ENCODE measurements around the gene NTRK3.

NTRK3 gene

DNA sequence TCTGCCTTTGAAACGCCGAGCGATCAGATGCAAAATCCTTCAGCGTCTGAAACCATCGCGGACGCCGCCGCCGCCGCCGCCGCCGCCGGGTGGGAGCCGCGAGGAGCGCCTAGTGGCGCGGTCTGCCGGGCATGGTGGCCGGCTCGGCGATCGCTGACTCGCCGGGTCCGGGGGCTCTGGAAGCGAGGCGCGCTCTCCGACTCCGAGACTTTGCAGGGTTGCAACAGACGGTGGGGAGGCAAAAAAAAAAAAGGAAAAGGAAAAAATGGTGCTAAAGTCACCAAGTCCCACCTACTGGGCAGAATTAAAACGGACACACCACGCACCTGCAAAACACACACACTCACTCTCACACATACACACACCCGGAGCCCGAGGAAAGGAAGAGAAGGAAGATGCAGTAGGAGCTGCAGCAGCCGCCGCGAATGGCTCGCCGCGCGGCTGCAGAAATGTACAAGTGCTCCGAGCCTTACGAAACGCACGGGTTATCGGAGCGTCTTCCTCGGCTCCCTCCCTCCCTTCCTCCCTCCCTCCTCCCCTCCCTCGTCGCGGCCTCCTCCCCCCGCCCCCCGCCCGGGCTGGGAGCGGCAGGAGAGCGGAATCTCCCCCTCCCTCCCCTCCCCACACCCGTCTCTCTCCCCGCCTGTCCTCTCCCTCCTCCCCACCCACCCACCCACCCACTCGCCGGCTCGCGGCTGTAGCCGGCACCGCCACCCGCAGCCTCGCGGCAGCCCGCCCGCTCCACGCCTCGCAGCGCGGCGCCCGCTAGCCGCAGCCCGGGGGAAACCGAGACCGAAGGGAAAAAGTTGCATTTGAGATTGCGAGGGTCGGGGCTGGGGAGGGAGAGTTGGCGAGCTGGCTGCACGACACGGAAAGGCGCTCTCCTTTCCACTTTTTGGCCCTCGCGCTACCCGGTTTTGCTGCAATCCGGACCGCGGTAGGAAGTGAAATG, at the start of gene NTRK3:
Gene NTRK3, minus strand, starts transcription at position 461 of the 952 bp plus-strand sequence. CDS start 586 bp downstream, outside the sequence.
- no peak for DNase-seq

DNA sequence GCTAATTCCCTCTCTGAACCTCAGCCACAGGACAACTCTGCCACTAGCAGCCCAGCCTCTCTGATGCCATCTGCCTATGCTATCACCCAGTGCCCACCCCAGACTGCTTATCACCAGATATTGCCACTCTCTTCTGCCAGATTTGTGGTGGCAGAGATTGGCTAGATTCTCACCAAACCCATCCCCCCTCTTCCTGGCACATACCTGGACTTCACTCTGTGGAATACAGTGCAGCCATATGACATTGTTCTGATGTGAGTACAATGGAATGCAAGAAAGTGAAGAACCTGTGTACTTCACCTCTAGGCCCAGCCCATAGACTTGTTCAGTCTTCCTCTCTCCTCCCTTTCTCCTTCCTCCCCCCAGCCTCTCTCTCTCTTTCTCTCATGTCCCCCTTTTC, 46.9 kb upstream of the NTRK3 start:
- no peak for DNase-seq

DNA sequence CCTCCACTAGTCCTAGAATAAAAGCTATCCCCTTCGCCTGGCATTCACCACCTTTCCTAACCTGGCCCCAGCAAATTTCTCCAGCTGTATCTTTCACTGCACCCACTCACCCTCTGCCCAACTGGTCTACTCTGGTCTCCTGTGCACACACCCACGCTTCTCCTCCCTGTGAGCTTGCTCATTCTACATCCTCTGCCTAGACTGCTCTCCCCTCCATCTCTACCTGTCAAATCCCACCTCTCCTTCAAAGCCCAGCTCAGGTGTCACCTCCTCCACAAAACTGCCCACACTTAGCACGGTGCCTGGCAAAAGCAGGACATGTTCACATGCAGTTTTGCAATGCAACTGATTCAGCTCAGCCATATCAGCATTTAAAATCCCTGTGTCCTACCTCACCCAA, 45.8 kb upstream of the NTRK3 start:
- no peak for DNase-seq

GRCh38 chr15:88301311-88301710, 44.8 kb upstream of the NTRK3 start:
- DNase-seq = no peak

DNA sequence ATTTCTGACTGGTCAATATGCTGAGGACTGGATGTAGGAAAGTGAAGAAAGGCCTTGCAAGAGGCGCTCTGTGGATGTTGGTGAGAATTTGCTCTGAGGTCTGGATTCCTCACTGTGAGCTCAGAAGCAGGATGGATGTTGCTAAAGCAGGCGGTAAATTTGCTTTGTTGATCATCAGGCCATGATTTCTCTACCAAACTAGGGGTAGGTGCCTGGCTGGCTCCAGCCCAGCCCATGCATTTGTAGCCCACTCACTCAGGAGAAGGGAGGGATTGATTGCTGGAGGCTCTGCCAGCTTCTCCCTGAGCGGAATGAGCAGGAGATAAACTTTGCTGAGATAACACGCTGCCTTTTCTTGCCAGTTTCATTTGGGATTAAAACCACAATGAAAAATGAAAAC, 44.3 kb upstream of the NTRK3 start:
- DNase-seq = no peak

- no peak for DNase-seq
Measured at GRCh38 chr15:88300089-88300488, 43.5 kb upstream of the NTRK3 start.

DNA sequence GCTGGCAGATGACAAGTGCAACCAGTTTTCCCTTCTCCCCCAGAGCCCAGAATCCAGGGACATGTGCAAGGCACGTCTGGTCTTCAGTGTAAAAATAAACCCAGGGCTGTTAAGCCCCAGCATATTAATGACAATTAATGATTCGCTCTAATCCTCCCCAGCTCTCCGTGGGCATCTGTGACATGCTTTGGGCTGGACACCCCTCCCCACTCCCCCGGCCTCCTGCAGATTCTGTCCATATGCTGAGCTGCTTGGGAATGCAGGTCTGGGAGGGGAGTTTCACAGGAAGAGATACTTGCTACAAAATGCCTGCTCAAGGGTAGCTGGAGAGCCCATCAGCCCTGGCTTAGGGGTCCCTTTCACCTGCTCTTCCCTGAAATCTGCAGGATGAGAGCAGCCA, 43.0 kb upstream of the NTRK3 start:
- no peak for DNase-seq

DNA sequence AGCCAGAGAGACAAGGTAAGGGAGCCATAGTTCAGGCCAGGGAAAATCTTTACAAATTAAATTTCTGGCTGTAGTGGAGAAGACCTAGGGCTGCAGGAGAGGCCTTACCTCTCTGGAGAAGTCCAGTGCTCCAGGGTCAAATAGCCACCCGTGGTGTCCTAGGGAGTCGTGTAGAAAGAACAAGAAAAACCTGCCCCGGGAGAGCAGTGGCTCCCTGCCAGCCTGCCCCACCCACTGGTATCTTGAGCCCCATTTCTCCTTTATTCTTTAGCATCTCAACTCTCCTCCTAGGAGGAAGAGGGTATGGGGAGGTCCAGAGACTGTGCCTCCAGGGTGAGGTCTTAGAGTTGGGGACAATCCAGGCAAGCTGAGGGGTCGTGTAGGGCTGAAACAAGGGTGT, 32.1 kb upstream of the NTRK3 start:
- DNase-seq = no peak

DNA sequence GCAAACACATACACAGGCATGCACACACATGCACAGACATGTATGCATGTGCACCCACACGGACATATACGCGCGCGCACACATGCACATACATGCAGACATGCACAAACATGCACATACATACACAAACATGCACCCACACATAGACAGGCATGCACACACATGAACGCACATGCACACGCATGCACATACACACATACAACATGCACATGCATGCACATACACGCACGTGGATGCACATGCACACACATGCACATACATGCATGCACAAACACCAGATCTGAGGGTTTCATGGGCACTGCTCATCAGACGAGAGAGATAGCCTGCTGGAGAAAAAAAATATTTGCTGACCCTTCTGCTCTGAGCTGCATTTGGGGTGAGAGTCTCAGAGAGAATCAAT, 31.7 kb upstream of the NTRK3 start:
- no peak for DNase-seq

GRCh38 chr15:88284318-88284998, 27.9 kb upstream of the NTRK3 start:
- DNase-seq = no peak

- no peak for DNase-seq
Measured at GRCh38 chr15:88282614-88283013, 26.1 kb upstream of the NTRK3 start.

DNA sequence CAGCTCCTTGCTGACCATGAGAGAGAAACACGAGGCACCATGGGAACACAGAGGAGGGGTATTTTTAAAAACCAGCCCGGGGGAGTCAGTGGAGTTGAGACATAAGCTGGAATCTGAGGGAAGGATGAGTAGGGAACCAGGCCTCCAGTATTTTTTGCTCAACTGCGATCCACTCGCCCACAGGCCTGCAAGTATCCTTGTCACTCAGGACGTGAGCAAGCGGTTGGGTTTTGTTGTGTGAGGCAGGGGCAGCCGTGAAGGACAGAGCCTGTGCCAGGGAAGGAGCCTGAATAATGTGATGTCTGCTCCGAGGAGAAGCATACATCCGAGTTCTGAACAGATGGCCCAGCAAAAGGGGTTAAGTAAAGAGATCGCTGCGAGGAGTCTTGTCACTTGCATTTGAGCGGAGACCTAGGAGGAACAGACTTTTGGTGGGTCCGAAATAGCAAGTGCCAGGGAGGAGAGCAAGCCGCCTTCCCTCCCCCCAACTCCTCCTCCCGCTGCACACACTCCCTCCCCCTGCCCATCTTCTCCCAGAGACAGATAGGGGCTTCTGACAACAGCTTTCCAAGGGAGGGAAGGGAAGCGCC, 20.4 kb upstream of the NTRK3 start:
- no peak for DNase-seq

DNA sequence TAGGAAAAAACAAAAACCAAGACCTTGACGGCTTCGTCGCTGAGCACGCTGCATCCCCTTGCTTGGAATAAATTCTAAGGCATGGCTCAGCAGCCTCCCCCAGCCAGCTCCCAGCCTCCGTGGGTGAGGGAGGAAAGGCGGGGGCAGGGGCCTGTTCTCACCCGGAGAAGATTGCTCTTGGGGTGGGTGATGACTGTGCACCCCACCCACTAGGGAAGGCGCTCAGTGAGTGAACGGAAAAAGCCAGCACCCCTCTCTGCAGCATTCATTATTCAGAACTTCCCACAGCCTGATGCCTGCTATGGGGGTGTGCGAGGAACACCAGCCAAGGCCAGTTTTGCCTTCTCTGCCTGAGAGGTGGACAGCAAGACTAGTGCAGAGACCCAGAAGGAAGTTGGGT, 19.3 kb upstream of the NTRK3 start:
- DNase-seq = no peak

DNA sequence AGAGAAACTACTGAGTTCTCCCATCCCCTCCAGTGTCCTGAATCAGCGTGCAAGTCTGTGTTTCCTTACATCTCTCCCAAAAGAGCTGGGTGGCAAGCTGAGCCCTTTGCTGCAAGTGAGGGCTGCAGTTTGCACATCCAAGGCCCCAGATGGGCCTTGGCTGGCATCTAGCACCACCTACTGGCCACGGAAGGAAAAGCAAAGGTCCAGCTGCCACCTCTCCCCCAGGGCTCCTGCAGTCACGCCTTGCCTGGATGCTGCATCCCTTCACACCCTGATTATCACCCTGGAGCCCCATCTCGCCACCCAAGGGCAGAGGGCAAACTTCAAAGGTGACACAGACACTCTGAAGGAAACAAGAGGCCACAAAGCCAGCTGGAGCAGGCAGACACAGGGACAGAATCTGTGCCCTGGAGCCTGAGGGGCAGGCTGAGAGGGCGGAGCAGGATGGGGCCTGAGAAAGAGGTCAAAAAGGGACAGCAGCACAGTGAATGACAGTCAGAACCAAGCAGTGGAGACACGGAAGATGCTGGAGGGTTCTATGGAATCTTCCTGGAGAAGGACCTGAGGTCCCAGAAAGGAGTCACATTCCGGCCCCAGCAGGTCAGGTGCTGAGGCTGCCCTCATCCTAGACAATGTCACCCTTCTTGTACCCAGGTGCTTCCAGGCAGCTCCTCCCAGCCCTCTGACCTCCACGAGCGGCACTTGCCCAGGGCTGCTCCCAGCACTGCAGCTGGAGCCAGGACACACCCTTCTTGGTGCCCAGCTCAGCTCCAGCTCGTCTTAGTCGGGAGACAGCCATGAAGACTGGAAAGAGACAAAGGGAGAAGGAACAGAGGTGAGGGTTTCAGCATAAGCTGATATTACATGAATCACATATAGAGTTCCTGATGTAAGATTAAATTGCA, 18.3 kb upstream of the NTRK3 start:
- DNase-seq = peak; percentile 67

- no peak for DNase-seq
Measured at GRCh38 chr15:88272421-88272820, 15.9 kb upstream of the NTRK3 start.

GRCh38 chr15:88269356-88270062, 13.0 kb upstream of the NTRK3 start:
- DNase-seq = no peak

- no peak for DNase-seq
Measured at GRCh38 chr15:88267720-88268119, 11.2 kb upstream of the NTRK3 start.

DNA sequence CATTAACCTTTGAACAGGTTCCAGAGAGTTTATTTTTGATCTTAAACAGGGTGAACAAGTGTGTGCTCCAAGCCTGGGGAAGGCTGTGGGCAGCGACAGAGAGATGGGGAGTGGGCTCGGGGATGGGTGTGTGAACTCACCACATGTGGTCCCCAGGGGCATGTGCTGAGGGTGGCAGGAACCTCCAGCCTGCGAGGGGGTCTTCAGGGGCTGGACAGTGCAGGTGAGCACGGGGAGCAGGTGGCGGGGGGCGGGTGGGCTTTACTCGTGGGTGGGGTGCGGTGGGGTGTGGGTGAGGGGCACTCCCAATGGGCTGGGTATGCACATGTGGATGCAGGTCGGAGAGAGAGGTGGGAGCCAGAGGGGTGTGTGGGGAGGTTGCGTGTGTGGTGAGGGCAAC, 9.6 kb upstream of the NTRK3 start:
- DNase-seq = no peak

DNA sequence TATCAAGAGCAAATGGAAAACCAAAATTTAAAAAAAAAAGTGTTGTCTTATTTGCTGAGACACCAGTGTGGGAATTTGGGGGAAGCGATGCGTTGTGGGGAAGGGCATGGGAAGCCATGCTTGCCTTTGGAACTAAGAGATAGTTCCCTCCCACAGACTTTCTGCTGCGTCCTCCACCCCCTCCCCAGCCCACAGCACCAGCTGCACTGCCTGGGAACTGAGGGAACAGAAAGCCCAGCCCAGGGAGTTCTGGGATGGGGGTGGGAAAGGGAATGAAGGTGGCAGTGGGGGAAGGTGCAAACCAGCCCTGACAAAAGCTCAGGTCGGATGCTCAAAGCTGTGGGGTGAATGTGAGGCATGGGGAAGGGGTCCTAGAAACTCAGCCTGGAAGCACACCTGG, 8.1 kb upstream of the NTRK3 start:
- no peak for DNase-seq

DNA sequence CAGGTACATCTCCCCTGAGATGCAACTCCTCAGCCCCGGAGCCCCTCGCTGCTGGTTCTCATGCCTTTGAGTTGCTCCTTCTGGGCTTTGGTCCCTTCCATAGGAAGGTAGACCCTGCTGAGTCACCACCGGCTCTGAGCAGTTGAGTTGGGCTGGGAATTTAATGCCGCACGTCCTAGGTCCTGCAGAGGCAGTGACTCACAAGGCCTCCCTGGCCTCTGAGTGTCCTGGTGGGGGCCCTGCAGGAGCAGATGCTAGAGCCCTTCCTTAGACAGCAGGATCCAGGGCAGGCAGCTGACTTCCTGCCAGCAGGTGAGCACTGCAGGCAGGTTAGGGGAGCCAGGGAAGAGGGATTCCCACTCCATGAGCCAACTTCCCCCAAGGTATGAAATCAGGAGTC, 5.5 kb upstream of the NTRK3 start:
- DNase-seq = no peak

- DNase-seq = no peak
Measured at GRCh38 chr15:88258093-88258641, 1.6 kb upstream of the NTRK3 start.

Measured in NCI-H1694 (cell line).